Right ventricle myocardium inferior (tissue), 1 donor: ENCODE measurements around the gene ATP8B1. TPM values are rescaled to one million over a fixed set of nuclear protein-coding genes. Genes with fewer than 3 reads are reported as not detected.

Source experiments
- ATAC-seq: fragments of 200-7000 bp; cut with Tn5 transposase; one replicate; pipeline ENCODE4 v1.9.1; 2020; ENCODE audit warnings: mild to moderate bottlenecking, moderate library complexity
- DNase-seq: peaks from one replicate; pipeline ENCODE4 v3.0.0; 2021; ENCODE audit errors: missing footprints
- intact Hi-C: fragments of 100-400 bp; cut with DNase I; formaldehyde crosslinking; loops from one replicate; pipeline ENCODE4 v1.11.0; 2022
- total RNA-seq: library from RNA; stranded (reverse); fragmentation: NEBNext Ultra II Directional; extraction: Animal tissue kit (Norgen Biotek cat#: 25700); gene quantifications from one replicate; pipeline ENCODE4 v1.2.1, GENCODE V29; 2021
- donor health status: DM: no; HTN: yes; CAD: no; lungs with severe emphysema.

ATP8B1 gene
- total RNA-seq, 1 donor from 2014 or later = 5.0 TPM

DNA sequence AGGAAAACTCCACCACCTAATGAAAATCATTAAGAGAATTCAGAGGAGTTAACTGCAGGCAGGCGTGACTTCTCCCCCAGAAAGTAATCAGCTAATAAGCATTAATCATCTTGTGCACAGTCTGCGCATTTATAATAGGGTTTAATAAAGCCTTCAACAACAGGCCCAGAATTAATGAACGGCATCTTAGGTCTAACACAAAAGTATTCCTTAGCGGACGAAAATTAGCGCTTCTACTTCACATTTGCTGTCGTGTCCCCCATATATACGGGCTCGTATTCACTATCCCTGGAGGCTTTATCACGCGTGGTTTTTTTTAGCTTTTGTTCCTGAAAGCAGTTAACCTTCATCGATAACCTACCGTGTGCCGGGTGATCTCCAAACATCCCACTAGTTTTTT is 1.8 kb downstream of the ATP8B1 start:
- no peak for DNase-seq
- no peak for ATAC-seq
- intact Hi-C loops = loop anchor here (10.0 kb wide), 2 partner anchors 87 to 137 kb away; no protein-coding TSS in a partner anchor

DNA sequence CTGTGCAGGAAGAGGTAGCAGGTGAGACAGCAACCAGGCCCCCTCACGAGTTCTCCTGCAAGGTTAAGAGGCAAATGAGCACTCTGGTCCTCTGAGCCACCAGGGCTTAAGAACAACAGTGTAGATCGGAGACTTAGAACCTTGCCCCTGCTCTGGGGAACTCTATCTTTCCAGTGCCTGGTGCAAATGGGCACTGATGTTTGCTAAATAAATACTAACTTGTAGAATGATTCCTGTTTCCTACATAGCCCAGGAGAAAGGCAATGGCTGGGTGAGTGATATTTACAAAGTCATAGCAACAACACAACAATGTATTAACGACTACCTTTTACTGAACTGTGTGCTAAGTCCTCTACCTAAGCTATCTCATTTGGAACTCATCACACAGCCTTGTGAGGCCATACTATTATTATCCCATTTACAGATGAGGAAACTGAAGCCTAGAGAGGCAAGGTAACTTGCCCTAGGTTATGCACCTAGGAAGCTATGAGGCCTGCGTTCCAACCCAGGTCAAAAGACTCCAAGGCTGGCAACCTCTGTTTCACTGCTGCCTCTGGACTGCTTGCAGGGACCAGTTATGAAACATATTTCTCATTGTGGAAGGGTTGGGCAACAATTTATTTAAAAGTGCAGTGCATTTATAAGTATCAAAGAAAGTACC is 4.3 kb downstream of the ATP8B1 start:
- ATAC-seq (no peak), DNase-seq (no peak)
- intact Hi-C loops = no loop called here

- intact Hi-C loops = no loop called here
- DNase-seq (no peak), ATAC-seq (no peak)
Measured at GRCh38 chr18:57797209-57797651, 5.9 kb downstream of the ATP8B1 start.

DNA sequence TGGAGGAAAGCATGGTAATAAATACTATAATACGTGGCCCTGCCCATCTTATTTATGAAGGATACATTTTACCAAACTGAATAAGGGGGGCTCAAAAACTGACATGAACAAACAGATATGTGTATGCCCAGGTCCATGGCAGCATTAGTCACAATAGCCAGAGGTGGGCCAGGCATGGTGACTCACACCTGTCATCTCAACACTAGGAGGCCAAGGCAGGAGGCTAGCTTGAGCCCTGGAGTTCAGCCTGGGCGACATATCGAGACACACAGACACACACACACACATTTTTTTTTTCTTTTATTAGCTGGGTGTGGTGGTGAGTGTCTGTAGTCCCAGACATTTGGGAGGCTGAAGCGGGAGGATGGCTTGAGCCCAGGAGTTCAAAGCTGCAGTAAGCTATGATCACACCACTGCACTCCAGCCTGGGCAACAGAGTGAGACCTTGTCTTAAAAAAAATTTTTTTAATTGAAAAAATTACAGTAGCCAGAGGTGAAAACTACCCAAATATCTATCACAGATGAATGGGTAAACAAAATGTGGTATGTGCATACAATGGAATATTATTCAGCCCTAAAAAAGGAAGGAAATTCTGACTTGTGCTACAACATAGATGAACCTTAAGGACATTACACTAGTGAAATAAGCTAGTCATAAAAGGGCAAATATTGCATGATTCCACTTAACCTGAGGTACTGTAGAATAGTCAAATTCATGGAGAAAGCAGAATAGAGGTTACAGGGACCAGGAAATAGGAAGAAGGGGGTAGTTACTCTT is 8.0 kb downstream of the ATP8B1 start:
- no peak for ATAC-seq
- no peak for DNase-seq
- intact Hi-C loops = no loop called here

DNA sequence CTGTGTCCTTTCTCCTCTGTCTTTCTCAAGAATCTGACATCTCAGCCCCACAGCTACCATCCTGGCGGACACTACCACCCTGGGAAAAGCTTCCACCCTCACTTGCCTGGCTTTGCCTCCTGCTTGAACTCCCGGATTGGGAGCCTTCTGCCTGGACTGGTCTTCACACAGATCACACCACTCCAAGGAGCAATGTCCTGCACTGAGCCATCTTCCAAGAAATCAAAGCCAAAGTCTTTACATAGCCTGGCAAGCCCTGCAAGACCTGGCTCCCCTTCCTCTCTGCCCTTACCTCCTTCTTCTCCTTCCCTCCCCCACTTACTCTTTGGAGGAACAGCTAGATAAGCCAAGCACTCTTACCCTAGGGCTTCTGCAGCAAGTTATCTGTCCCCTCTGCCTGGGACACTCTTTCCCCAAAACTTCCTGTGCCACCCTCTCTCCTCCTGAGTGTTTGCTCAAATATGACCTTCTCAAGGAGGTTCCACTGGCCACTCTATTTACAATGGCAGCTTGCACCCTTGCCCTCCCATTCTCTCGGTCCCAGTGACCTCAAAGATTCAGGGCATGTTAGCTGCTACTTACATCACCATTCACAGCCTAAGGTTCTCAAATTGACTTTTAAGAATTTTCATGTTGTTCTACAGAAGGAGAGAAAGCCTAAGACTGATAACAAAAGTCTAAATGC is 9.7 kb downstream of the ATP8B1 start:
- ATAC-seq (peak; percentile 10), DNase-seq (no peak)
- intact Hi-C loops = no loop called here

- ATAC-seq = peak; percentile 27
- intact Hi-C loops = no loop called here
- no peak for DNase-seq
Measured at GRCh38 chr18:57792631-57793301, 10.3 kb downstream of the ATP8B1 start.

GRCh38 chr18:57791911-57792310 is 11.2 kb downstream of the ATP8B1 start:
- intact Hi-C loops = no loop called here
- DNase-seq (no peak), ATAC-seq (no peak)

DNA sequence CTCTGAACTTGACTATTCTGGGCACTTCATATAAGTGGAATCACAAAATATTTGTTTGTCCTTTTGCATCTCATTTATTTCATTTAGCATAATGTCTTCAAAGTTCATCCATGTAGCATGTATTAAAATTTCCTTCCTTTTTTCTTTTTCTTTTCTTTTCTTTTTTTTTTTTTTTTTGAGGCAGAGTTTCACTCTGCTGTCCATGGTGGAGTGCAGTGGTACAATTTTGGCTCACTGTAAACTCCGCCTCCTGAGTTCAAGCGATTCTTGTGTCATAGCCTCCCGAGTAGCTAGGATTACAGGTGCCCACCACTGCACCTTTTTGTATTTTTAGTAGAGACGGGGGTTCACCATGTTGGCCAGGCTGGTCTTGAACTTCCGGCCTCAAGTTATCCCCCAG is 11.9 kb downstream of the ATP8B1 start:
- ATAC-seq (no peak), DNase-seq (no peak)
- intact Hi-C loops = no loop called here

- intact Hi-C loops = no loop called here
- DNase-seq (no peak), ATAC-seq (no peak)
Measured at GRCh38 chr18:57790316-57790715, 12.8 kb downstream of the ATP8B1 start.

GRCh38 chr18:57789759-57790158 is 13.4 kb downstream of the ATP8B1 start:
- ATAC-seq (no peak), DNase-seq (no peak)
- intact Hi-C loops = no loop called here

DNA sequence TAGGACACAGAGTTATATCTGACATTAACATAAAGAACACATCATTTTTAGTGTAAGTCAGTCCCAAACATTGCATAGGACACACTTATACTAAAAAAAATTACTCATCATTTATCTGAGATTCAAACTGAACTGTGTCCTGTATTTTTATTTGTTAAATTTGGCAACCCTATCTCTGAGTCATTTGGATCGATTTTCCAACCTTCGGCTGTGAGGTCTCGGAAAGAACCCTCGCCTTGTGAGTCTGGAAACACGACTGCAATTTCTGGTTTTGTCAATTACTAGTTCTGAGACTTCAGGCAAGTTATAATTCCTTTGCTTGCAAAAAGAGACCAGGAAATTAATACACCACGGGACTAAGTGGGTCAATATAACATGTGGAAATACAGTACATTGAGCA is 14.0 kb downstream of the ATP8B1 start:
- DNase-seq = no peak
- peak; percentile 41 for ATAC-seq
- intact Hi-C loops = no loop called here

DNA sequence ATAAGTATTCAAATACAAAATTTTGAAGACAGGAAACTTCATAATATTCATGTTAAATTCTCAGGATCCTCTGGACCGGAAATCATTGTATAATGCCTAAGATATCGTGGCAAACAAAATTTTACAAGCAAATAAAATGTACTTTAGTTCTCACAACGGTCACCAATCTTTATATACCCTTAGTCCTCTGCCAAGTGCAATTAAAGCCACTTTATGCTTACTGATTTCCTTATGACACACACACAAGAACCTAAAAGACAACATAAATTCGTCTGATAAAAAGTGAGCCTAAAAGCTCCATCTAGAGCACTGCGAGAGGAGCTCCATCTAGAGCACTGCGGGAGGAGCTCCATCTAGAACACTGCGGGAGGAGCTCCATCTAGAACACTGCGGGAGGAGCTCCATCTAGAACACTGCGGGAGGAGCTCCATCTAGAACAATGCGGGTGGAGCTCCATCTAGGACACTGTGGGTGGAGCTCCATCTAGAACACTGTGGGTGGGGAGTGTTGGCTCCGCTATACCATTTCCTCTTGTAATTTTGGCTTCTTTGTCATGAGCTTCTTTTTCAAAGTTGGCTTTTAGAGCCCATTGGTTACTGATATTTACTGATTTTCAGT is 15.9 kb downstream of the ATP8B1 start:
- ATAC-seq = no peak

GRCh38 chr18:57785751-57786437 is 17.2 kb downstream of the ATP8B1 start:
- ATAC-seq (no peak), DNase-seq (no peak)
- intact Hi-C loops = no loop called here

More for the DNA sequence above, 15.9 kb downstream of the ATP8B1 start:
- intact Hi-C loops = no loop called here
- no peak for DNase-seq

DNA sequence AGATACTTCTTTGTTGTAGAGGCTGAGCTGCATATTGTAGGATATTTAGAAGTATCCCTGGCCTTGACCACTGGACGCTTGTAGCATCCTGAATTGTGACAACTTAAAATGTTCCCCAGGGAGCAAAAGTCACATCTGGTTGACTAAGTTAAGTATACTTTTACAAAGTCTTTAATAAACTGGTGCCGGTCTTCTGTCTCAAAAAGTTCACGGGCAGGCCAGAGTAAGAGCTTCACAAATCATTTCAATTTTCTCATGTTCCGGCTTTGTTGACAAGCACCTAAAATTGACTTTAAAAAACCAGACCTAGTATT is 18.4 kb downstream of the ATP8B1 start:
- intact Hi-C loops = no loop called here
- ATAC-seq (no peak), DNase-seq (no peak)

DNA sequence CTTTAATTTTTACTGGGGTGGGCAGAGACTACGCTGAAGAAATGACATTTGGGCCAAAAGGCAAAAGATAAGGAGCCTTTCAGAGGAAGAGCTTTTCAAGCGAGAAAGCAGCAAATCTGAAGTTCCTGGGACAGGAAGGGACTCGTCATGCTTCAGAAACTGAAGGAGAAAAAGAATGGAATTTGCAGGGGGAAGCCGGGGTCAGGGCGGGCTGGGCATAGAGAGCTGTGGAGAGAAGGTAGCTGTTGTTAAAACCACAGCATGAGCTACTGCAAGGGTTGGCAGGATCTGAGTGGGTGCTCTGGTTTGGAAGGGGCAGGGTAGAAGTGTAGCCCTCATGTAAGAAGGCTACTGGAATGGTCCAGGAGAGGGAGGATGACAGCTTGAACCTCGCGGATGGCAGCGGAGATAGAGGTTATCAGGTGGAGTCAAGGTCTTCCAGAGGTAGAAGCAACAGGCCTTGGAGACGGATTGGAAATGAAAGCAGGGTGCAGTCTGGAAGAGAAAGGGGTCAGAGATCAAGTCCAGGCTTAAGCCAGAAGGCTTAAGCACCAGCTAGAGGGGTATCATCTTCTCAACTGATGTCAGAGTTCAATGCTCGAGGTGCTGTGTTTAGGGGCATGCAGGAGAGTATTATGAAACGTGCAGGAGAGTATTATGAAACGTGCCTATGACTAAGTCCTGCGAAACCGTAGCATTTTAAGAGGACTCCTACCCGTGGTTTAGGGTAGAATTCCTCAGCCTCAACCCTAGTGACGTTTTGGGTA is 18.9 kb downstream of the ATP8B1 start:
- DNase-seq = no peak
- ATAC-seq = no peak
- intact Hi-C loops = no loop called here

DNA sequence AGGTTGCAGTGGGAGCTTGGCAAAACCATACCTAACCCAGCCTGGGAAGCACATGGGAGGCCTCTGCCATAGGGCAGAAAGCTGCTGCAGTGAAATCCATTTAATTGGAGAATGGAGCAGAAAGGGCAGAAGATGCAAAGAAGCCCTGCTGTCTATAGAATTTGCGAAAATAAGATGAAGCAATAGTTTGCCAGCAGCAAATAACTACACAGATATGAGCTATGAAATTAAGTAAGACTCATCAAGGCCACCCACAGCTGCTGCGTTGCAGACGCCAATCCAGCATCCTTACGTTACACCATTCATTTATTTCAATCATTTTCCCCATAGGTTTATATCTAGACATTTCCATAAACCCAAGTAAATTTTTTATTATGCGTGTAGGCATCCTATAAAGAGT is 21.1 kb downstream of the ATP8B1 start:
- ATAC-seq (no peak), DNase-seq (no peak)
- intact Hi-C loops = no loop called here

- DNase-seq (no peak), ATAC-seq (no peak)
- intact Hi-C loops = no loop called here
Measured at GRCh38 chr18:57780706-57781347, 22.3 kb downstream of the ATP8B1 start.
